HFFc6 (cell line): ENCODE data around the gene KPNA4. TPM values are rescaled to one million over a fixed set of nuclear protein-coding genes. Genes with fewer than 3 reads are reported as not detected.

ENCODE experiments used
- DNase-seq: peaks from one replicate; pipeline ENCODE4 v3.0.0-alpha.2; 2018
- H3K27ac Mint-ChIP-seq: 2 replicates; pipeline ENCODE4 v1.8.0; 2020; ENCODE audit warnings: mild to moderate bottlenecking, mixed read lengths
- H3K27me3 Mint-ChIP-seq: 2 replicates; pipeline ENCODE4 v1.8.0; 2021; ENCODE audit warnings: mild to moderate bottlenecking, moderate library complexity, mixed read lengths; ENCODE audit not compliant: insufficient read depth
- H3K36me3 Mint-ChIP-seq: 2 replicates; pipeline ENCODE4 v1.8.0; 2021; ENCODE audit warnings: low read depth, mixed read lengths
- H3K4me1 Mint-ChIP-seq: 2 replicates; pipeline ENCODE4 v1.8.0; 2020; ENCODE audit warnings: low read depth, mixed read lengths
- H3K4me3 Mint-ChIP-seq: 2 replicates; pipeline ENCODE4 v1.8.0; 2020; ENCODE audit warnings: mild to moderate bottlenecking, moderate library complexity, mixed read lengths
- H3K9me3 Mint-ChIP-seq: 2 replicates; pipeline ENCODE4 v1.8.0; 2020; ENCODE audit warnings: mild to moderate bottlenecking, mixed read lengths
- CTCF ChIP-seq: fragments of 200-600 bp; sonication (generic); IDR thresholded peaks from 2 replicates; pipeline ENCODE4 v1.5.0; 2021; ENCODE audit warnings: antibody characterized with exemption, mild to moderate bottlenecking
- total RNA-seq, 6 experiments: library from RNA; stranded (reverse); fragmentation: NEBNext Ultra II Directional; extraction: Animal tissue kit (Norgen Biotek cat#: 25700); gene quantifications; 2 replicates in 1 of 6; 3 replicates in 5 of 6; pipeline ENCODE4 v1.2.3, GENCODE V29; 2021

Gene KPNA4
- total RNA-seq, 6 experiments from 2014 or later: 72.4 to 113 (median 99.0) TPM

GRCh38 chr3:160470181-160470580 lies 95.2 kb downstream of the KPNA4 start:
- no peak overlapping the region for H3K27ac Mint-ChIP-seq
- DNase-seq: no peak
- 0 out of 2 replicates have a peak, but pooled peaks cover 1% of the 10 kb centered on the region for H3K27me3 Mint-ChIP-seq
- no peak overlapping the region for H3K4me3 Mint-ChIP-seq
- H3K9me3 Mint-ChIP-seq: peaks cover 29% of the 10 kb centered on the region
- no peak for TF ChIP-seq CTCF
- peaks cover 25% of the 10 kb centered on the region for H3K36me3 Mint-ChIP-seq
- no peaks in the 10 kb centered on the region for H3K4me1 Mint-ChIP-seq

GRCh38 chr3:160464971-160465370 lies 100.4 kb downstream of the KPNA4 start:
- H3K4me1 Mint-ChIP-seq: peaks cover 13% of the 10 kb centered on the region
- peaks cover 1% of the 10 kb centered on the region; the same call in 1 of the 2 replicates for H3K27me3 Mint-ChIP-seq
- H3K27ac Mint-ChIP-seq: no peak overlapping the region
- DNase-seq: no peak
- peaks cover 14% of the 10 kb centered on the region for H3K36me3 Mint-ChIP-seq
- TF ChIP-seq CTCF: no peak
- no peak overlapping the region for H3K4me3 Mint-ChIP-seq
- peaks cover 12% of the 10 kb centered on the region for H3K9me3 Mint-ChIP-seq

- Mint-ChIP-seq H3K4me1 (peaks cover 13% of the 10 kb centered on the region), H3K4me3 (no peak overlapping the region), H3K27ac (no peak overlapping the region), H3K36me3 (peaks cover 7% of the 10 kb centered on the region), H3K9me3 (peaks cover 5% of the 10 kb centered on the region; the same call in 1 of the 2 replicates), H3K27me3 (peaks cover 1% of the 10 kb centered on the region; the same call in 1 of the 2 replicates)
- no peak for TF ChIP-seq CTCF
- no peak for DNase-seq
These were observed 101.0 kb downstream of the KPNA4 start for GRCh38 chr3:160464321-160464720.

- no peaks in the 10 kb centered on the region for H3K36me3 Mint-ChIP-seq
- no peaks in the 10 kb centered on the region; the same call in 1 of the 2 replicates for H3K27me3 Mint-ChIP-seq
- TF ChIP-seq CTCF: no peak
- peaks cover 13% of the 10 kb centered on the region for H3K4me1 Mint-ChIP-seq
- no peak overlapping the region for H3K4me3 Mint-ChIP-seq
- DNase-seq: no peak
- no peak overlapping the region for H3K27ac Mint-ChIP-seq
- H3K9me3 Mint-ChIP-seq: no peaks in the 10 kb centered on the region
These were observed 105.3 kb downstream of the KPNA4 start for GRCh38 chr3:160460033-160460432.

GRCh38 chr3:160459450-160459970 lies 105.9 kb downstream of the KPNA4 start:
- Mint-ChIP-seq H3K27ac (no peak overlapping the region), H3K36me3 (no peaks in the 10 kb centered on the region), H3K27me3 (no peaks in the 10 kb centered on the region; the same call in 1 of the 2 replicates), H3K4me3 (no peak overlapping the region), H3K4me1 (peaks cover 13% of the 10 kb centered on the region), H3K9me3 (no peaks in the 10 kb centered on the region)
- no peak for TF ChIP-seq CTCF
- DNase-seq: no peak
